Skin epidermis (tissue), 12 donors: ENCODE results near the gene FGF12.

Experiments used
- H3K27ac ChIP-seq, 21 experiments: fragments of 200-600 bp; sonication (generic) in 11 of 21; one replicate each; pipeline ENCODE4 v1.5.0; 2020; ENCODE audit warnings: mild to moderate bottlenecking in 3 of 21, inconsistent platforms in 2 of 21, moderate library complexity in 2 of 21
- H3K4me3 ChIP-seq, 7 experiments: fragments of 200-600 bp; sonication (generic) in 2 of 7; one replicate each; pipeline ENCODE4 v1.5.0; 2020; ENCODE audit warnings: inconsistent platforms in 2 of 7, mild to moderate bottlenecking in 2 of 7, moderate library complexity in 1 of 7

Gene FGF12

DNA sequence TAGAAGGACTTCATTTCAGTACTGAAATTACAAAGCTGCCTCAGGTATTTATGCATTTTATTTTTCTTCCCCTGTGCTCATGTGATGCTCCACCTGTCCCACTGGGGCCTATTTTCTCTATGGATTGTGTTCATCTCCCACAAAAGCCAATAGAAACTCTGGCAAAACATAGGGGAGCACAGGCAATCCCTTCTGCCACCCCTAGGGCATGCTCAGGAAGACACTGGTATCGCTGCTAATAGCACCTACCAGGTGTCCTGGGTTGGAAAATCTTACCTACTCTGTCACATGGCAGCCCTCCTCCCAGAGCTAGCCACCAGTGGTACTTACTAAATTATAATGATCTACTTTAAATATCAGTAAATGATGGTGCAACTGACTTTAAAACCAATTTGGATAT lies 427.4 kb downstream of the FGF12 start:
- Histone ChIP-seq H3K27ac (no peak overlapping the region), H3K4me3 (no peak overlapping the region)

DNA sequence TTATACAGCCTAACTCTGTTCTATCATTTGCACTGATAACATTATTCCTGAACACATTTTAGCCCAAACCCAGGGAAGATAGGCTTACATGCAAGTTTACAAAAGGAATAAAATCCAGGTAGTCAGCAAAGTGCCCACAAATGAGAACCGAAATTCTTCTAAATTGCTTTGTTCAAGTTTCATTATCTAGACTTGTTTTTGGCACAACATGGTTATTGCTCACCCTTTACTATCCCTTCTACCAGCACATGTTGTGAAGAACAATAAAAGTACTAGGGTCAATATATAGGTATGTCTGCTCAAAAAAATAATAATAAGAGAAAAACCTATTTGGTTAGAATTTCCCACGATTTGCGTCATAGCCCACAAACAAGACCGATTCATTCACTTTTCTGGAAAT lies 430.5 kb downstream of the FGF12 start:
- no peak overlapping the region for H3K27ac ChIP-seq
- H3K4me3 ChIP-seq, result no peak overlapping the region

DNA sequence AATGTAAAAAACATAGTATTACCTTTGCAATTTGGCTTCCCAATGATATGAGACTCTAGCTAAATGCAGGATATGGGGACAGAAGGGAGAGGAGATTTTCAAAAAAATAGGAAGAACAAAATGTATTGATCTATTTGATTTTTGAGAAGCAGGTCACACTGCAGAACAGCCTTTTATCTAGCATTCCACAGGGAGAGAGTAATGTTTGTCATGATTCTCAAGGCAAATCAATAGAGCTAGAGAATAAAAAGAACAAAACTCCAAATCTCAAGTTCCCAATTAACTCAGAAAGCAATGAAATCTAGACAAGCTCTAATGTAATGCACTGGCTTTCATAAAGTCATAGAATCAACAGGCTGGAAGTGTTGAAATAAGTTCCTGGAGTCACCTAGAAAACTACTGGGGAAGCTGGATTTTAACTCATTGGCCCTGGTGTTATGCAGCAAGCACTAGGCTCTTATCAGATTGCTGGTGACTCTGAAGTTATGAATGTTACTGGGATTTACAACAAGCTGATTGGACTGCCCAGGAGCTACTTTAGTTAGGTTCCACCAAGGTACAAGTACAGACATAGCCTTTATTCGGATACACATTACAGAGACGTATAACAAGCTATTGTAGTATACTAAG lies 442.8 kb downstream of the FGF12 start:
- Histone ChIP-seq H3K4me3 (no peak overlapping the region), H3K27ac (no peak overlapping the region)

DNA sequence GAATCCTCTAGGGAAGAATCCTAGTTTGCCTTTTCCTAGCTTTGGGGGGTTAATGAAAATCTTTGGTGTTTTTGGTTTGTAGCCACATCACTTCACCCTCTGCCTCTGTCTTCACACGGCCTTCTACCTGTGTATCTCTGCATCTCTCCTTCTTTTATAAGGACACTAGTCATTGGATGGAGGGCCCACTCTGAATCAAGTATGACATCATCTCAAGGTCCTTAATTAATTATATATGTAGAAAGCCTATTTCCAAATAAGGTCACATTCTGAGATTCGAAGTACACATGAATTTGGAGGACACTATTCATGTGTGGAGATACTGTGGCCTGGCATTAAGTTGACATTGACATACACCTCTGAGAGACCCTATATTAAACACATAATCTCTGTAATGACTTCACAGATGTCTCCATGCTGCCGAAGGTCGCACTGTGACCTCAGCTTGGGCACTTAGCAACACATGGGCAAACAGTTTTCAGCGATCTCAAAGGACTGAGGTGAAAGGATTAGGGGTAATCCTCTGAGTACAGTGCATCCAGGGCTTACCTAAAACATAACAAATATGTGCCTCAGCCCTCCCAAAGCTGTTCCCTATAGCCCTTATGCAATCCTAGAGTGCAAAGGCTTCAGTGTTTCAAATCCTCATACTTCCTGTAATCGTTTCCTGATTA lies 446.0 kb downstream of the FGF12 start:
- Histone ChIP-seq H3K4me3 (no peak overlapping the region), H3K27ac (no peak overlapping the region)

DNA sequence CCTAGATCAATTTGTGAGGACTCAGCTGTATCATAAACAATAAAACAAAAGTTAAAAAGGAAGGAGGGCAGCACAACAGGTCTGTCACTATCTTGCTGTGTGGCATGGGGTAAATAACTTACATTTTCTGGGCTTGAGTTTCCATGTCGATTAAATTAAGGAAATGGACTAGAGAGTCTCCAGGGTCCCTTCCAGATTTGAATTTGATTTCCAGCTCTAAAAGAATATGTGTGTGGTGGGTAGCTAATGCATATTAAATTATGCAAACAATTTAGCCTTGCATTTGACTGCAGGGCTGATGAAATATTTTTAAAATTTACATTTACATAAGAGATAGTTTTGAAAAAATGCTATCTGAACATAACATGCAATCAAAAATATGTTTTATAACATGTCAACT lies 447.7 kb downstream of the FGF12 start:
- H3K4me3 ChIP-seq, result no peak overlapping the region
- no peak overlapping the region for H3K27ac ChIP-seq

GRCh38 chr3:192277477-192277876 lies 449.9 kb downstream of the FGF12 start:
- Histone ChIP-seq H3K27ac (no peak overlapping the region), H3K4me3 (no peak overlapping the region)

GRCh38 chr3:192275741-192276355 lies 451.5 kb downstream of the FGF12 start:
- Histone ChIP-seq H3K4me3 (no peak overlapping the region), H3K27ac (no peak overlapping the region)

DNA sequence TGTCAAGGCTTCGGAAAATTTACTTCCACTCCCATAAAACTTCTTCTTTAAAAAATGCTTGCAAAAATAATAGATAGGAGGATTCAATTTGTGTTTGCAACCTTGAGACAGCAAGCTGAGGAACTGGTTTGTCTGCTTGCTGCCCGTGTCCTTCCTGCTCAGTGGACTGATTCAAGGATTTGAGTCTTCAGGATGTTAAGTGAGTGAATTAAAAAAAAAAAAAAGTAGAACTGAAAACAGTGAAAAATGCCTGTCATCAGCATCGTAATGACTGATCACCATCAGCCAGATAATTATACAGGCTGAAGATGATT lies 453.7 kb downstream of the FGF12 start:
- H3K4me3 ChIP-seq, result no peak overlapping the region
- H3K27ac ChIP-seq, result no peak overlapping the region

DNA sequence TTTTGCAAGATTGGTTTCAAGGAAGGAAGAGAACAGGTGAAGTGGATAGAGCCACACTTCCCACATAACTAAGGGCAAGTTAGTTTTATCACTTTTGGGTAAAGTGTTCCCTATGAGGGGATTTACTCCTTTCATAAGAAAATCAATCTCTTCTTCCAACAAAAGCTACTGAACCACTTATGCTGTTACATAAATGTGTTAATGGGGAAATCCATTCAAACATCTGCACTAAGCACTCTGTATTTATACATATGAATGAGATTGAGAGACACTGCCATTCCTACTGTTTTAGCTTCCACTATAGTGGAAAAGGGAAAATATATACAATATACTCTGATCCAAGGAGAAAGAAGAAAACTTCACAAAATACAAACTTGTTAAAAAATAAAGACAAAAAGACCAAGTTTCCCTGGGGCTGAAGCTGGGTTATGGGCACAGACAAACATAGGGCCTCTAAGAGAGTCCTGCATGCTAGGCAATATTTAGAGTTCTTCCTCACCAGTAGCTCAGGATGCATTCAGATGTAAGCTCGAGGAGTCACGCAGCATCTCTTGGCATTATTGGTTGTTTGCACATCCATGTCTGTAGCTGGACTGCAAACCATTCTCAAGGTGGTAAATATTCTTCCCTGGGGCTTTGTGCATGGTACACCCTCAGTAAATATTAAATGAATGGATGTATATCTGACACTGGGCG lies 454.2 kb downstream of the FGF12 start:
- Histone ChIP-seq H3K4me3 (no peak overlapping the region), H3K27ac (no peak overlapping the region)

DNA sequence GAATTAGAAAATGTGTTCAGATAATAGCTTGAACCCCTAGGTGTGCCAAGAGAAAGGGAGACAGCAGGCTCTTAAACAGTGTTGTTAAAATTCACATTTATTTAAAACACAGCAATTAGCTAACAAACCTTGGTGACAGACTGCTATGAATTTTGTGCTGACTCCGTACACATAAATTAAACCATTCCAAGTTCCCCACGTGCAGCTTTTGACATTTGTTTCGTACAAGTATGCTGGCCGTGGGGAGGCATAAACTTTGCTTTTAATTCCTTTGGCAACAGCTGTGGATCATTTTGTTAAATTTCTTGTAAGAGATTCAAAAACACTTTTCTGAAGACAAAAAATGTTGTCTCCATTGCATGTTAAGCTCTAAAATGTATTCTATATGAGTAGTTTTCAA lies 465.3 kb downstream of the FGF12 start:
- Histone ChIP-seq H3K27ac (no peak overlapping the region), H3K4me3 (no peak overlapping the region)

DNA sequence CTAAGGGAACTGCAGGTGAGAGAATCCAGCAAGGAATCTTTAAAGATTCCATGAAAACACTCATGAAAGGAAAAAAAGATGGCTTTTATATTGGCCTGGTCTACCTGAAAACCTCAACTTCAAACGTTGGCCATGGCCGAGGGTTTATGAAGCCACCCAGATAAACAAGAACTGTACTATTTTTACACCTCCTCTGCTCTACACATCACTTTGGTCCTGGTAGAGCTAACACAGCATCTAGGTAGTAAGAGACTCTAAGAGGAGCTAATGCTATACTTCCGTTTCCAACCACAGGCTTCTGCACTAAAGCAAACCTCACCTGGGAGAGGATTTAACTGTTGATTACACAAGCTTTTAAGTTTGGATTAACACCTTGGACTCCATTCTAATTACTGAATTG lies 466.2 kb downstream of the FGF12 start:
- H3K27ac ChIP-seq, result no peak overlapping the region

GRCh38 chr3:192260116-192261010 lies 467.0 kb downstream of the FGF12 start:
- no peak overlapping the region for H3K4me3 ChIP-seq

More for the DNA sequence above, 466.2 kb downstream of the FGF12 start:
- H3K4me3 ChIP-seq, result no peak overlapping the region

GRCh38 chr3:192259661-192260060 lies 467.7 kb downstream of the FGF12 start:
- H3K27ac ChIP-seq, result peak overlapping the region in 1 of 21 experiments; percentile 1
- no peak overlapping the region for H3K4me3 ChIP-seq

More at GRCh38 chr3:192260116-192261010, 467.0 kb downstream of the FGF12 start:
- no peak overlapping the region for H3K27ac ChIP-seq

DNA sequence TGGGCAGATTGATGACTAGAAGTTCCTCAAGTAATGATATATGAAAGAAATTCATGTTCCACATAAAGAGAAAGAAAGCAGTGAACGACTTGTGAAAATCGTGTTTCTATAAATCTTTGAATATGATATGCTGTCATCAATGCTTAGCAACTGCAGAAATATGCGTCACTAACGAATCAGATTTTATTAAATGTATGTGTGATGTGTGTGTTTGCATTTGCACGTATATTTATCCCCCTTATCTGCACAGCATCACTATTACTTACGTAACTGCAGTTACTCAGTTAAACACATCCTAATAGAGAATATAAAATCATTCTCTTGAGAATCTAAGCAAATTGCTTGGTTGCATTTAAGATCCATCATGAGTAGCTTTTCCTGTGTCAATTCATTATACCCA lies 468.6 kb downstream of the FGF12 start:
- Histone ChIP-seq H3K4me3 (no peak overlapping the region), H3K27ac (no peak overlapping the region)

- no peak overlapping the region for H3K27ac ChIP-seq
- H3K4me3 ChIP-seq, result no peak overlapping the region
Observed at GRCh38 chr3:192255839-192256238, 471.5 kb downstream of the FGF12 start.

DNA sequence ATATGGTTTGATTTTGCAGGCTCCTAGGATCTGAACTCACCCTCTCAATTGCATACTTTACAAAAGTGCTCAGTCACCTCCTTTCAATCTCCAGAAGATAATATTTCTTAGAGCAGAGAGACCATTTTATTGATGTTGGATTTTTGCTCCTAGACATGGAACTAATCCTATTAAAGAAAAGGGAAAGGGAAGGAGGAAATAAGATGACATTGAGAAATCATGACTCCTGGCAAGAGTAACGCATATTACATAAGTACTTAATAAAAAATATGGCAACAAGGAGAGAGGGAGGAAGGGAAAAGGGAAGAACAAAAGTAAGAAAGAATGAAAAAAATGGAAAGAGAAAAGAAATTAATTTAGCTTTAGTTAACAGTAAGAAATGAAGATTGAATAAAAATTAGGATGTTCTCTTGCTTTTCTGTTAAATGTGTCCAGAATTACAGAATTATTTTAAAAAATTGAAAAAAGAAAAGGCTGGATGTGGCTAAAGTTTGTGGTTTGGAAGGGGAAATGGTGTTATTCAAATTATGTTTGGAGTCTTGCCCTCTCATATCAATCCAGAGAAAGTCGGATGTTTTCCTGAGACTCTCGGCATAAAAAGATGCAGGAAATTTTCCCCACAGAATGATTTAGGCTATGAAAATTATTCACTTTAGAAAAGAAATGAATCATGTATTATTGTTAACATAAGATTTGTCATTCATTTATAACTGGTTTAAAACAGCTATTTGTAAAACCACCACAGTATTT lies 474.0 kb downstream of the FGF12 start:
- no peak overlapping the region for H3K4me3 ChIP-seq

GRCh38 chr3:192249516-192249915 lies 477.8 kb downstream of the FGF12 start:
- Histone ChIP-seq H3K27ac (no peak overlapping the region), H3K4me3 (no peak overlapping the region)

More for the DNA sequence above, 474.0 kb downstream of the FGF12 start:
- no peak overlapping the region for H3K27ac ChIP-seq

DNA sequence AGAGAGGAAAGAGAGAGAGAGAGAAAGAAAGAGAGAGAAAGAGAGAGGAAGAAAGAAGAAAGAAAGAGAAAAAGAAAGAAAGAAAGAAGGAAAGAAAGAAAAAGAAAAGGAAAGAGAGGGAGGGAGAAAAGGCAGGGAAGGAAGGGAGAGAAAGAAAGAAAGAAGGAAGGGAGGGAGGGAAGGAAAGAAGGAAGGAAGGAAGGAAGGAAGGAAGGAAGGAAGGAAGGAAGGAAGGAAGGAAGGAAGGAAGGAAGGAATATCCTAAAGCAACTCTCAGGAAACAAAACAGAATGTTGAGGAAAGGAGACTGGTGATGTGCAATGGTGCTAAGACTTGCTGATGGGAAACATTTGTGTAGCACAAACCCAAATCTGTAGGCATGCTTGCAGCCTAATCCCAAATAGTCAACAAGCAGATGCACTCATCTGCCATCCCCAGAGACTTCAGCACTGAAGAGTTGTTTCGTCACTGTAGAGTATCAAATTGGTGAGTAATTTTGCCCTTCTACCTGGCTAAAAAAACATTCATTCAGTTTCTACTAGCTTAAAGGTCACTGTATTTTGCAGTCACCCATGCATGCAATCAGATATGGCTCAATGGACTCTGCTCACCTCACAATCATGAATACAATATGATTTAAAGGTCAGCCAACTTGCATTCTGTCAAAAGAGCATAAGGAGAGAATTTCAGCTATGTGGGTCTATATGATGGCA lies 480.3 kb downstream of the FGF12 start:
- no peak overlapping the region for H3K27ac ChIP-seq
- H3K4me3 ChIP-seq, result no peak overlapping the region

GRCh38 chr3:192244591-192244990 lies 482.8 kb downstream of the FGF12 start:
- Histone ChIP-seq H3K27ac (no peak overlapping the region), H3K4me3 (no peak overlapping the region)
